GM13977 (cell line): ENCODE data around the gene FITM1.

Experiments used
- DNase-seq: peaks from one replicate; pipeline ENCODE4 v3.0.0; 2012; ENCODE audit warnings: low spot score
- CTCF ChIP-seq: IDR thresholded peaks from 2 replicates; pipeline ENCODE4 v1.5.1; 2012; ENCODE audit warnings: mild to moderate bottlenecking, control low read depth; ENCODE audit not compliant: insufficient read depth; ENCODE audit errors: extremely low read depth, missing control alignments
- in situ Hi-C: fragments of 300-500 bp; cut with MboI; formaldehyde crosslinking; loops from one replicate; pipeline ENCODE4 v1.12.0; 2022; ENCODE audit warnings: low sequenced_read_pairs, low pct_unique_long_range_greater_than_20kb, mixed read lengths, inconsistent platforms; ENCODE audit not compliant: unreplicated experiment

FITM1 gene

GRCh38 chr14:24133735-24134134, 3.3 kb downstream of the FITM1 start:
- DNase-seq: no peak
- in situ Hi-C loops: no loop called here
- TF ChIP-seq CTCF: no peak

GRCh38 chr14:24135584-24135833, 5.0 kb downstream of the FITM1 start:
- no peak for DNase-seq

GRCh38 chr14:24135834-24136683, 5.6 kb downstream of the FITM1 start, which contains the start of gene PSME1:
TSS of gene PSME1 (plus strand) at chr14:24136194. CDS start at chr14:24136263, 69 bp downstream.
- in situ Hi-C loops: no loop called here
- TF ChIP-seq CTCF: no peak
- DNase-seq: peak; percentile 98

More at GRCh38 chr14:24135584-24135833, 5.0 kb downstream of the FITM1 start:
- TF ChIP-seq CTCF: no peak
- in situ Hi-C loops: no loop called here

- in situ Hi-C loops: no loop called here
- DNase-seq: no peak
- TF ChIP-seq CTCF: no peak
Measured at GRCh38 chr14:24136684-24137528, 6.4 kb downstream of the FITM1 start.

GRCh38 chr14:24137529-24138395, 7.3 kb downstream of the FITM1 start:
- DNase-seq: no peak
- in situ Hi-C loops: no loop called here
- TF ChIP-seq CTCF: no peak

GRCh38 chr14:24138396-24139271, 8.2 kb downstream of the FITM1 start:
- in situ Hi-C loops: no loop called here
- no peak for DNase-seq
- TF ChIP-seq CTCF: no peak
